ENCODE data around the gene ANKRD63. TPM values are rescaled to one million over a fixed set of nuclear protein-coding genes. Genes with fewer than 3 reads are reported as not detected.
A peak's percentile ranks its signal among the peaks of the same experiment; 100 is the strongest.

Gene ANKRD63
- total and polyA plus RNA-seq, 9 of the 15 experiments (the other 6 are each of a cell fraction or from before 2014, with no cell fraction given) = 1.3 to 2.0 (median 1.8) TPM; not detected in 6

DNA sequence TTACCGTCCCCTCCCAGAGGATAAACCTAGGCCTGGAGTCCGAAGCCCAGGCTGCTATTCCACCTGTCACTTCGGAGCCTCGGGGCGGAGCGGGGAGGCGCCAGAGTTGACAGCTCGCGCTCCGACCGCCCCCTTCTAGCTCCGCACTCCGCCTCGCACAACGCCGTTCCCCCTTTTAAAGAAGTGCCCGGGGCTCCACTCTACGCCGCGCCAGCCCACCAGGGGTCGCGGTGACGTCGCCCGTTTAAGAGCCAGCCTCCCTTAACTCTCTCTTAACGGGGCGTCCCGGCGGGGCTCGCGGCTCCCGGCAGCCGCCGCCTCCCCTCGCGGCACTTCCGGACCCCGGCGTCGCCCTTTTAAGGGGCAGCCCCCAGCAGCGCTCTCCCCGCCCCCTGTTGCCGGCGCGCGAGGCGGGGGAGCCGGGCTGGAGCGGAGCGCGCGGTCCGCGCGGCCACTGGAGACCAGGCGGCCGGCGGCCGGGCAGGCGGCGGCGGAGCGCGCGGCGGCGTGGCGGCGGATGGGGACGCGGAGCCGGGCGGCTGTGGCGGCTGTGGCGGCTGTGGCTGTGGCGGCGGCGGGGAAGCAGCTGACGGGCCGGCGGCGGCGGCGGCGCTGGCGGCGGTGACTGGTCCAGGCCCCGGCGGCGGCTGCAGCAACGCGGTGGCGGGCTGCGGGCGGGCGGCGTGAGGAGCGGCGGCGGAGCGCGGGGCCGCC, 40.5 kb upstream of the ANKRD63 start, which contains the start of gene INAFM2 (continued):
- TF ChIP-seq LCOR (CRISPR knock-in tag; IDR thresholded peaks at IDR 0.05) (peak; percentile 90), ZNF512 (tag; IDR thresholded peaks at IDR 0.05) (no peak), PTBP1 (IDR thresholded peaks at IDR 0.05; ENCODE audit: low read depth, low read length) (peak; percentile 79; the same call in 1 of the 2 replicates), TGIF2 (CRISPR knock-in tag; IDR thresholded peaks at IDR 0.05) (peak; percentile 90; the same call in 1 of the 2 replicates), SAP30 (IDR thresholded peaks at IDR 0.05; ENCODE audit: borderline replicate concordance, insufficient read depth, low read depth, low read length, poor library complexity, severe bottlenecking) (peak; percentile 63), TAF9B (IDR thresholded peaks at IDR 0.05; ENCODE audit: partially characterized antibody) (no peak), KLF1 (tag; IDR thresholded peaks at IDR 0.05) (peak; percentile 57; the same call in 1 of the 2 replicates), KDM2B (CRISPR knock-in tag; IDR thresholded peaks at IDR 0.05) (0 out of 2 replicates have a peak, but pooled peaks have one; percentile 21), ATF7 (IDR thresholded peaks at IDR 0.05) (peak; percentile 92), POLR2AphosphoS2 (IDR thresholded peaks at IDR 0.05; ENCODE audit: low read length) (no peak), ELF1 (tag; IDR thresholded peaks at IDR 0.05) (peak; percentile 97), ETV1 (tag; conservative IDR thresholded peaks at IDR 0.05; ENCODE audit: low read depth) (peak; percentile 71), SMC3 (conservative IDR thresholded peaks at IDR 0.05; ENCODE audit: insufficient read depth, low read depth, low read length) (0 out of 2 replicates have a peak, but pooled peaks have one; percentile 17), ZKSCAN8 (CRISPR knock-in tag; IDR thresholded peaks at IDR 0.05) (no peak), TBP (optimal IDR thresholded peaks at IDR 0.05; ENCODE audit: low read depth, low read length) (peak; percentile 50), EHMT2 (IDR thresholded peaks at IDR 0.05) (no peak), ATF1 (CRISPR knock-in tag; IDR thresholded peaks at IDR 0.05) (0 out of 2 replicates have a peak, but pooled peaks have one; percentile 27), ATF1 (tag; IDR thresholded peaks at IDR 0.05) (peak; percentile 84)
- TF ChIP-seq, protein P1, sequence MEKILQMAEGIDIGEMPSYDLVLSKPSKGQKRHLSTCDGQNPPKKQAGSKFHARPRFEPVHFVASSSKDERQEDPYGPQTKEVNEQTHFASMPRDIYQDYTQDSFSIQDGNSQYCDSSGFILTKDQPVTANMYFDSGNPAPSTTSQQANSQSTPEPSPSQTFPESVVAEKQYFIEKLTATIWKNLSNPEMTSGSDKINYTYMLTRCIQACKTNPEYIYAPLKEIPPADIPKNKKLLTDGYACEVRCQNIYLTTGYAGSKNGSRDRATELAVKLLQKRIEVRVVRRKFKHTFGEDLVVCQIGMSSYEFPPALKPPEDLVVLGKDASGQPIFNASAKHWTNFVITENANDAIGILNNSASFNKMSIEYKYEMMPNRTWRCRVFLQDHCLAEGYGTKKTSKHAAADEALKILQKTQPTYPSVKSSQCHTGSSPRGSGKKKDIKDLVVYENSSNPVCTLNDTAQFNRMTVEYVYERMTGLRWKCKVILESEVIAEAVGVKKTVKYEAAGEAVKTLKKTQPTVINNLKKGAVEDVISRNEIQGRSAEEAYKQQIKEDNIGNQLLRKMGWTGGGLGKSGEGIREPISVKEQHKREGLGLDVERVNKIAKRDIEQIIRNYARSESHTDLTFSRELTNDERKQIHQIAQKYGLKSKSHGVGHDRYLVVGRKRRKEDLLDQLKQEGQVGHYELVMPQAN (IDR thresholded peaks at IDR 0.05; ENCODE audit: borderline replicate concordance) = peak; percentile 84
- TF ChIP-seq, protein P2, sequence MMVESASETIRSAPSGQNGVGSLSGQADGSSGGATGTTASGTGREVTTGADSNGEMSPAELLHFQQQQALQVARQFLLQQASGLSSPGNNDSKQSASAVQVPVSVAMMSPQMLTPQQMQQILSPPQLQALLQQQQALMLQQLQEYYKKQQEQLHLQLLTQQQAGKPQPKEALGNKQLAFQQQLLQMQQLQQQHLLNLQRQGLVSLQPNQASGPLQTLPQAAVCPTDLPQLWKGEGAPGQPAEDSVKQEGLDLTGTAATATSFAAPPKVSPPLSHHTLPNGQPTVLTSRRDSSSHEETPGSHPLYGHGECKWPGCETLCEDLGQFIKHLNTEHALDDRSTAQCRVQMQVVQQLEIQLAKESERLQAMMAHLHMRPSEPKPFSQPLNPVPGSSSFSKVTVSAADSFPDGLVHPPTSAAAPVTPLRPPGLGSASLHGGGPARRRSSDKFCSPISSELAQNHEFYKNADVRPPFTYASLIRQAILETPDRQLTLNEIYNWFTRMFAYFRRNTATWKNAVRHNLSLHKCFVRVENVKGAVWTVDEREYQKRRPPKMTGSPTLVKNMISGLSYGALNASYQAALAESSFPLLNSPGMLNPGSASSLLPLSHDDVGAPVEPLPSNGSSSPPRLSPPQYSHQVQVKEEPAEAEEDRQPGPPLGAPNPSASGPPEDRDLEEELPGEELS (CRISPR knock-in tag; IDR thresholded peaks at IDR 0.05; ENCODE audit: borderline replicate concordance) = peak; percentile 80; the same call in 1 of the 2 replicates
- TF ChIP-seq, protein P3, sequence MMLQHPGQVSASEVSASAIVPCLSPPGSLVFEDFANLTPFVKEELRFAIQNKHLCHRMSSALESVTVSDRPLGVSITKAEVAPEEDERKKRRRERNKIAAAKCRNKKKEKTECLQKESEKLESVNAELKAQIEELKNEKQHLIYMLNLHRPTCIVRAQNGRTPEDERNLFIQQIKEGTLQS (IDR thresholded peaks at IDR 0.05) = no peak
- TF ChIP-seq, protein P3 (CRISPR knock-in tag; conservative IDR thresholded peaks at IDR 0.05) = peak; percentile 60; the same call in 1 of the 2 replicates

Data from K562 (cell line).